K562 (cell line): ENCODE measurements around the gene CNNM3. TPM values are rescaled to one million over a fixed set of nuclear protein-coding genes. Genes with fewer than 3 reads are reported as not detected.

Source experiments
- COPS2 ChIP-seq: fragments of 450-650 bp; conservative IDR thresholded peaks from 2 replicates; pipeline ENCODE4 v1.6.1; 2016; ENCODE audit warnings: mild to moderate bottlenecking, moderate library complexity
- FOSL1 ChIP-seq: fragments of 200-800 bp; sonication (Bioruptor generic); conservative IDR thresholded peaks from 2 replicates; pipeline ENCODE4 v1.6.1; 2016; ENCODE audit warnings: missing genetic modification characterization, missing compliant biosample characterization
- GATAD2A ChIP-seq: fragments of 450-650 bp; IDR thresholded peaks from 2 replicates; pipeline ENCODE4 v1.6.1; 2017
- PHTF2 ChIP-seq: fragments of 250-450 bp; sonication (Bioruptor Pico); IDR thresholded peaks from 2 replicates; pipeline ENCODE4 v1.5.0; 2021; ENCODE audit warnings: mild to moderate bottlenecking
- PTBP1 ChIP-seq: fragments of 200-400 bp; formaldehyde crosslinking; IDR thresholded peaks from 2 replicates; pipeline ENCODE4 v1.6.1; 2017; ENCODE audit warnings: low read depth, low read length
- RBM39 ChIP-seq: fragments of 200-400 bp; formaldehyde crosslinking; optimal IDR thresholded peaks from 2 replicates; pipeline ENCODE3; 2018; ENCODE audit warnings: low read depth, low read length
- RFX7 ChIP-seq: fragments of 250-450 bp; sonication (Bioruptor Pico); IDR thresholded peaks from 2 replicates; pipeline ENCODE4 v1.5.1; 2021; ENCODE audit warnings: mild to moderate bottlenecking
- RHOXF2B ChIP-seq: fragments of 250-450 bp; sonication (Bioruptor Pico); conservative IDR thresholded peaks from 2 replicates; pipeline ENCODE4 v1.5.1; 2021
- XRCC5 ChIP-seq: fragments of 200-400 bp; formaldehyde crosslinking; IDR thresholded peaks from 2 replicates; pipeline ENCODE4 v1.6.1; 2017; ENCODE audit warnings: low read depth, mild to moderate bottlenecking, low read length
- ZNF668 ChIP-seq: fragments of 250-450 bp; sonication (Bioruptor Pico); IDR thresholded peaks from 2 replicates; pipeline ENCODE4 v1.8.0; 2022; ENCODE audit warnings: mild to moderate bottlenecking, inconsistent platforms
- polyA plus RNA-seq, 8 experiments: library from polyadenylated mRNA; depleted of rRNA in 4 of 8; stranded (reverse) in 5 of 8; unstranded in 3 of 8; fragments of >200 nt; fragmentation: Nextera tagmentation in 2 of 8; fragmentation: Illumina TruSeq in 1 of 8; extraction: Ambion mirVana in 2 of 8; extraction: Trizol in 1 of 8; gene quantifications; 2 replicates each; pipeline versions ENCODE4 v1.2.1 to v1.2.3, GENCODE V29; 2011 to 2014; ENCODE audit warnings: inconsistent platforms in 1 of 8, missing spikeins in 1 of 8
- total RNA-seq, 7 experiments: library from RNA; depleted of rRNA in 6 of 7; stranded (reverse); fragments of >200 nt in 6 of 7; fragmentation: Illumina TruSeq in 2 of 7; extraction: Trizol in 2 of 7; gene quantifications; 2 replicates each; pipeline versions ENCODE4 v1.2.1 to v1.2.3, GENCODE V29; 2011 to 2021; ENCODE audit warnings: low replicate concordance in 1 of 7
- TF ChIP-seq, protein P1 (sequence below): sonication (generic); formaldehyde crosslinking; IDR thresholded peaks from 2 replicates; pipeline ENCODE4 v1.8.1; 2022; ENCODE audit warnings: missing genetic modification reagents
- TF ChIP-seq, protein P2 (sequence below): sonication (generic); formaldehyde crosslinking; IDR thresholded peaks from 2 replicates; pipeline ENCODE4 v1.9.0; 2022; ENCODE audit warnings: mild to moderate bottlenecking, missing genetic modification reagents
- TF ChIP-seq, protein P3 (sequence below): fragments of 450-650 bp; IDR thresholded peaks from 2 replicates; pipeline ENCODE4 v1.6.1; 2016; ENCODE audit warnings: low read depth, mild to moderate bottlenecking, moderate library complexity
- TF ChIP-seq, protein P4 (sequence below): fragments of 450-650 bp; IDR thresholded peaks from 2 replicates; pipeline ENCODE4 v1.6.1; 2016; ENCODE audit warnings: antibody characterized with exemption
- TF ChIP-seq, protein P5 (sequence below): fragments of 250-450 bp; sonication (Bioruptor Pico); IDR thresholded peaks from 2 replicates; pipeline ENCODE4 v1.4.0; 2020; ENCODE audit warnings: mild to moderate bottlenecking
- TF ChIP-seq, protein P6 (sequence below): fragments of 450-650 bp; IDR thresholded peaks from 2 replicates; pipeline ENCODE4 v1.6.1; 2014; ENCODE audit warnings: low read depth, mild to moderate bottlenecking, moderate library complexity, borderline replicate concordance
- TF ChIP-seq, protein P7 (sequence below): sonication (generic); formaldehyde crosslinking; IDR thresholded peaks from 2 replicates; pipeline ENCODE4 v1.8.0; 2022; ENCODE audit warnings: missing genetic modification reagents, mild to moderate bottlenecking, moderate library complexity, borderline replicate concordance
- TF ChIP-seq, protein P8 (sequence below): fragments of 450-650 bp; conservative IDR thresholded peaks from 2 replicates; pipeline ENCODE4 v1.6.1; 2016; ENCODE audit warnings: missing genetic modification characterization, low read depth, mild to moderate bottlenecking, control low read depth, missing compliant biosample characterization

The CNNM3 gene
- total and polyA plus RNA-seq, 9 of the 15 experiments (the other 6 are each of a cell fraction or from before 2014, with no cell fraction given), result 1.4 to 16.9 (median 6.5) TPM

DNA sequence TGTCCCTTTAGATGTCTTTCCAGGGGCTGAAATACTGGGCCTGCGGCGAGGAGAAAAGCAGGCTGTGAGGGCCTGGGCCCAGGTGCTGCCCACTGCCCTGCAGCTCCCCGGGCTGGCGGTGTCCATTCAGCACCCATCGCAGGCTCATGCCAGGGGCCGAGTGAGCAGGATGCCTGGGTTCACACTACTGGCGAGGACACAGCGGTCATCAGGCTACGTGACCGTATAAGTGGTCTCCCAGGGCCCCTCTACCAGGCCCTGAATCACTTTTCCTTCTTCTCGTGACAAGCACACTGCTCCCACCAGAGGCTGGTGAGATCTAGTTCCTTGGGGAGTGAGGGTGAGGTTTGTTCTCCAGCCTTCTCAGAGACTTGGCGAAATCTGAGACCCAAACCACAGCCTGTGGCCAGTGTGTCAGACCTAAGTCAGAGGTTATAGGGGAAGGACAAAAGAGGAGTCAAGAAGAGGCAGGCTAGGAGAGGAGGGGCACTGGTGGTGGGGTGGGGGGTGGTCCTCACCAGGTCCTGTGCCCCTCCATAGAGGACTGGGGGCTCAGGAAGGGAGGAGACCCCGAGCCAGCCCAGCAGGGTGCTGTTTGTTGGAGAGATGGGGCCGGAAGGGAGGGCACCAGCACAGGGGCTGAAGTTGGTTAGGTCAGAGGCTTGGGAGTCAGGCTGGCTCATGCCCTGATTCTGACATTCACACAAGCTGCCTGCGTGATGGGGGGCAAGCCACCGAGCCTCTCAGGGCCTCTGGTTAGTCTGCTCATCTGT lies 60.4 kb downstream of the CNNM3 start (continued):
- TF ChIP-seq, protein P1, sequence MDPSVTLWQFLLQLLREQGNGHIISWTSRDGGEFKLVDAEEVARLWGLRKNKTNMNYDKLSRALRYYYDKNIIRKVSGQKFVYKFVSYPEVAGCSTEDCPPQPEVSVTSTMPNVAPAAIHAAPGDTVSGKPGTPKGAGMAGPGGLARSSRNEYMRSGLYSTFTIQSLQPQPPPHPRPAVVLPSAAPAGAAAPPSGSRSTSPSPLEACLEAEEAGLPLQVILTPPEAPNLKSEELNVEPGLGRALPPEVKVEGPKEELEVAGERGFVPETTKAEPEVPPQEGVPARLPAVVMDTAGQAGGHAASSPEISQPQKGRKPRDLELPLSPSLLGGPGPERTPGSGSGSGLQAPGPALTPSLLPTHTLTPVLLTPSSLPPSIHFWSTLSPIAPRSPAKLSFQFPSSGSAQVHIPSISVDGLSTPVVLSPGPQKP, result no peak
- TF ChIP-seq FOSL1 (tag) (no peak; the same call in 1 of the 2 replicates), RBM39 (peak; percentile 7), RFX7 (CRISPR knock-in tag) (no peak), GATAD2A (no peak; the same call in 1 of the 2 replicates), XRCC5 (no peak), ZNF668 (CRISPR knock-in tag) (no peak), PTBP1 (0 out of 2 replicates have a peak, but pooled peaks have one; percentile 25), PHTF2 (no peak), RHOXF2B (CRISPR knock-in tag) (no peak), COPS2 (no peak)
- TF ChIP-seq, protein P2, sequence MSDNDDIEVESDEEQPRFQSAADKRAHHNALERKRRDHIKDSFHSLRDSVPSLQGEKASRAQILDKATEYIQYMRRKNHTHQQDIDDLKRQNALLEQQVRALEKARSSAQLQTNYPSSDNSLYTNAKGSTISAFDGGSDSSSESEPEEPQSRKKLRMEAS, result no peak; the same call in 1 of the 2 replicates
- TF ChIP-seq, protein P3, sequence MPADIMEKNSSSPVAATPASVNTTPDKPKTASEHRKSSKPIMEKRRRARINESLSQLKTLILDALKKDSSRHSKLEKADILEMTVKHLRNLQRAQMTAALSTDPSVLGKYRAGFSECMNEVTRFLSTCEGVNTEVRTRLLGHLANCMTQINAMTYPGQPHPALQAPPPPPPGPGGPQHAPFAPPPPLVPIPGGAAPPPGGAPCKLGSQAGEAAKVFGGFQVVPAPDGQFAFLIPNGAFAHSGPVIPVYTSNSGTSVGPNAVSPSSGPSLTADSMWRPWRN, result no peak
- TF ChIP-seq, protein P4, sequence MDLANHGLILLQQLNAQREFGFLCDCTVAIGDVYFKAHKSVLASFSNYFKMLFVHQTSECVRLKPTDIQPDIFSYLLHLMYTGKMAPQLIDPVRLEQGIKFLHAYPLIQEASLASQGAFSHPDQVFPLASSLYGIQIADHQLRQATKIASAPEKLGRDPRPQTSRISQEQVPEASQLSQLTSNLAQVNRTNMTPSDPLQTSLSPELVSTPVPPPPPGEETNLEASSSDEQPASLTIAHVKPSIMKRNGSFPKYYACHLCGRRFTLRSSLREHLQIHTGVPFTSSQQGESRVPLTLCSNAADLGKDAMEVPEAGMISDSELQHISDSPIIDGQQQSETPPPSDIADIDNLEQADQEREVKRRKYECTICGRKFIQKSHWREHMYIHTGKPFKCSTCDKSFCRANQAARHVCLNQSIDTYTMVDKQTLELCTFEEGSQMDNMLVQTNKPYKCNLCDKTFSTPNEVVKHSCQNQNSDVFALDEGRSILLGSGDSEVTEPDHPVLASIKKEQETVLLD, result no peak
- TF ChIP-seq, protein P5, sequence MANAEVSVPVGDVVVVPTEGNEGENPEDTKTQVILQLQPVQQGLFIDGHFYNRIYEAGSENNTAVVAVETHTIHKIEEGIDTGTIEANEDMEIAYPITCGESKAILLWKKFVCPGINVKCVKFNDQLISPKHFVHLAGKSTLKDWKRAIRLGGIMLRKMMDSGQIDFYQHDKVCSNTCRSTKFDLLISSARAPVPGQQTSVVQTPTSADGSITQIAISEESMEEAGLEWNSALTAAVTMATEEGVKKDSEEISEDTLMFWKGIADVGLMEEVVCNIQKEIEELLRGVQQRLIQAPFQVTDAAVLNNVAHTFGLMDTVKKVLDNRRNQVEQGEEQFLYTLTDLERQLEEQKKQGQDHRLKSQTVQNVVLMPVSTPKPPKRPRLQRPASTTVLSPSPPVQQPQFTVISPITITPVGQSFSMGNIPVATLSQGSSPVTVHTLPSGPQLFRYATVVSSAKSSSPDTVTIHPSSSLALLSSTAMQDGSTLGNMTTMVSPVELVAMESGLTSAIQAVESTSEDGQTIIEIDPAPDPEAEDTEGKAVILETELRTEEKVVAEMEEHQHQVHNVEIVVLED, result no peak
- TF ChIP-seq, protein P6, sequence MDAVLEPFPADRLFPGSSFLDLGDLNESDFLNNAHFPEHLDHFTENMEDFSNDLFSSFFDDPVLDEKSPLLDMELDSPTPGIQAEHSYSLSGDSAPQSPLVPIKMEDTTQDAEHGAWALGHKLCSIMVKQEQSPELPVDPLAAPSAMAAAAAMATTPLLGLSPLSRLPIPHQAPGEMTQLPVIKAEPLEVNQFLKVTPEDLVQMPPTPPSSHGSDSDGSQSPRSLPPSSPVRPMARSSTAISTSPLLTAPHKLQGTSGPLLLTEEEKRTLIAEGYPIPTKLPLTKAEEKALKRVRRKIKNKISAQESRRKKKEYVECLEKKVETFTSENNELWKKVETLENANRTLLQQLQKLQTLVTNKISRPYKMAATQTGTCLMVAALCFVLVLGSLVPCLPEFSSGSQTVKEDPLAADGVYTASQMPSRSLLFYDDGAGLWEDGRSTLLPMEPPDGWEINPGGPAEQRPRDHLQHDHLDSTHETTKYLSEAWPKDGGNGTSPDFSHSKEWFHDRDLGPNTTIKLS, result no peak
- TF ChIP-seq, protein P7, sequence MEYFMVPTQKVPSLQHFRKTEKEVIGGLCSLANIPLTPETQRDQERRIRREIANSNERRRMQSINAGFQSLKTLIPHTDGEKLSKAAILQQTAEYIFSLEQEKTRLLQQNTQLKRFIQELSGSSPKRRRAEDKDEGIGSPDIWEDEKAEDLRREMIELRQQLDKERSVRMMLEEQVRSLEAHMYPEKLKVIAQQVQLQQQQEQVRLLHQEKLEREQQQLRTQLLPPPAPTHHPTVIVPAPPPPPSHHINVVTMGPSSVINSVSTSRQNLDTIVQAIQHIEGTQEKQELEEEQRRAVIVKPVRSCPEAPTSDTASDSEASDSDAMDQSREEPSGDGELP (CRISPR knock-in tag), result peak; percentile 3; the same call in 1 of the 2 replicates
- TF ChIP-seq, protein P8, sequence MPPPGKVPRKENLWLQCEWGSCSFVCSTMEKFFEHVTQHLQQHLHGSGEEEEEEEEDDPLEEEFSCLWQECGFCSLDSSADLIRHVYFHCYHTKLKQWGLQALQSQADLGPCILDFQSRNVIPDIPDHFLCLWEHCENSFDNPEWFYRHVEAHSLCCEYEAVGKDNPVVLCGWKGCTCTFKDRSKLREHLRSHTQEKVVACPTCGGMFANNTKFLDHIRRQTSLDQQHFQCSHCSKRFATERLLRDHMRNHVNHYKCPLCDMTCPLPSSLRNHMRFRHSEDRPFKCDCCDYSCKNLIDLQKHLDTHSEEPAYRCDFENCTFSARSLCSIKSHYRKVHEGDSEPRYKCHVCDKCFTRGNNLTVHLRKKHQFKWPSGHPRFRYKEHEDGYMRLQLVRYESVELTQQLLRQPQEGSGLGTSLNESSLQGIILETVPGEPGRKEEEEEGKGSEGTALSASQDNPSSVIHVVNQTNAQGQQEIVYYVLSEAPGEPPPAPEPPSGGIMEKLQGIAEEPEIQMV (tag), result no peak
